HG03520 (cell line): Measurements from ENCODE around the gene BORCS6.

ENCODE experiments used
- ATAC-seq: cut with Tn5 transposase; IDR thresholded peaks from one replicate; pipeline ENCODE4 v1.9.1; 2021; ENCODE audit warnings: mild to moderate bottlenecking, moderate library complexity; ENCODE audit not compliant: unreplicated experiment

BORCS6 gene

DNA sequence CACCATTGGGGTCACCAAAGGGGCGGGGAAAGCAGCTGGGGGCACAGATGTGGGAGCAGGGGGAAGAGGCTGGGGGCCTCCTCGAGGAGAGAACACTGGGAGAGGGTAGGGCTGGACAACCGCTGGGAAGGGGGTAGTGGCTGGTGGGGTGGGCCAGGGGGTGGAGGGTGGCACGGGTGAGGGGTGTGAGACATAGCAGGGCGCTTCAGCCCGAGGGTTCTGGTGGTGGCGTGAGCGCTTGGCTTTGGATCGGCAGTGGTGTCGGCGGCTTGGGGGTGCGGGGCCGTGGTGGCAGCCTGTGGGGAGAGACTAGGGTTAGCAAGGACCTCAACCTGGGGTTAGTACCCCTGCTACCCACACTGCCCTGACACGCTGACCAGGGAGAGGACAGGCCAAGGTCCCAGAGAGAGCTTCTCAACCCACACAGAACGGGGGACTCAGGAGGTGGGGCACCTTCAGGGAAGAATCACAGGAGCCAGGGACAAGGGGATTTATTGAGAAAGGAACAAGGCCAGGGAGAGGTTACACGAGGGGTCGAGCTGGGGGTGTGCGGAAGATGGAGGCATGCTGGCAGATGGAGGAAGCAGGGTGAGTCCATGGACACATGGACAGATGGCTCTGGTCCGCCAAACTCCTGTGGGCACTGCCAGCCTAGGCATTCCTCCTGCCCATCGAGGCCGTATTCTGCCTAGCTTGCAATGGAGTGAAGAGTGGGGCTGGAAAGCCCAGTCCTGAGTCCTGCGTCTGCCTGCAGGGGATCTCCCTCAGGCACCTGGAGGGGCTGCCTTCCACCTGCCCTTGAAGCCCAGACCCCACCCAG is 46.2 kb downstream of the BORCS6 start:
- ATAC-seq: no peak

DNA sequence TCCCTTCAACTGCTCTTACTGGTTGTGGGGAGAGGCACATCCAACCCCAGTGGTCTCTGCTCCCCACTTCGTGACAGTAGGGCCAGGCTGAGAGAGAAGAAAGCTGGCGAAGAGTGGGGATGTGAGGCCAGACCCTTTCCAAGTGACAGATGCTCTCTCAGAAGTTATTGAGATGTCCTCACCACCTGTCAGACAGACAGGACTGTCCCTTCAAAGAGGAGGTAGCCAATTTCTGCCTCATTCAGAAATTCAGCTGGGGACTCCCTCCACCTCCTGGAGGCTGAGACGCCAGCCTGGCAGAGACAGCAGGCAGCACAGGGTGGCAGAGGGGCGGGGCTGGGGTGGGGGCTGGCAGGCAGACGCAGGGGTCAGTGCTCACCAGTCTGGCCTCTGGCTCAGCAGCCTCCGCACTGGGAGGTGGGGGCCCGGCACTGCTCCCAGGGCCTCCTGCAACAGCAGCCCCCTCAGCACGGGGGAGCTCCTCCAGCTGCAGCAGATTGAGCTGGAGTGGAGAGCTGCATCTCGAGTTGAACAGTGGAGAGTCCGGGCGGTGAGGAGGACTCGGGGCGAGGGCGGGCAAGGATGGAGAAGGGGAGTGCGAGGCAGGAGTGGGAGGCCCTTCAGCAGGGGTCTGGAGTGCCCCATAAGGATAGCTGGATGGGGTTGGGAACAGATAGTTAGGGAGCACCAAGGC is 46.9 kb downstream of the BORCS6 start:
- no peak for ATAC-seq

DNA sequence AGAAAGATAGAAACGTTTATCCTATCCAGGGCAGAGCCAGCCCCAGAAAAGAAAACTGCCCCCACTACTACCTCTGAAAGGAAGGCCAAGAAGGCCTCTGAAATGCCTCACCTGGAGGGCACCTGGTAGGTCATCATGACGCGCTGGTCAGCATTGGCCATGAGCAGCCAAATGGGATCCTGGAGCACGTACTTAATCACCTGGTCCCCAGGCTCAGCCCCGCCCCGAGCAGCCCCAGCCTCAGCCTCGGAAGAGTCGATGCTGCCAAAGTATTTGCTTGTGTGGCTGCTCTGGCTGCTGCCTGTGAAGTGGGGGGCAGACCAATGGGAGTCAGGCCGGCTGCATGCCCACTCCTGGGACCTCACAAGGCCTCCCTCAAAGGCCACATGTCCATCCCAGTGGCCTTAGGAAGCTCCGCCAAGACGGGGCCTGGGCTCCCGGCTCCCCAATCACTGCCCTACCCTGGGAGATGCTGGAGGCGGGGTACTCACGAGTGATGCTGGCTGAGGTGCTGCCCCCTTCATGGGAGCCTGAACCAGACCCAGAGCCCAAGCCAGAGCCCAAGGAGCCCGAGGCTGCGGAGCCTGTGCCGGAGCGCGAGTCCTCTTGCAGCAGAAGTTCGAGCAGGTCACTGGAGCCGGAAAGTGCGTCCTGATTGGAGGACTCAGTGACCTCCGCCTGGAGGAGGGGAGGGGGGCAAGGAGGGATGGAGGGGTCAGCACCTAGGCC is 47.7 kb downstream of the BORCS6 start:
- no peak for ATAC-seq

DNA sequence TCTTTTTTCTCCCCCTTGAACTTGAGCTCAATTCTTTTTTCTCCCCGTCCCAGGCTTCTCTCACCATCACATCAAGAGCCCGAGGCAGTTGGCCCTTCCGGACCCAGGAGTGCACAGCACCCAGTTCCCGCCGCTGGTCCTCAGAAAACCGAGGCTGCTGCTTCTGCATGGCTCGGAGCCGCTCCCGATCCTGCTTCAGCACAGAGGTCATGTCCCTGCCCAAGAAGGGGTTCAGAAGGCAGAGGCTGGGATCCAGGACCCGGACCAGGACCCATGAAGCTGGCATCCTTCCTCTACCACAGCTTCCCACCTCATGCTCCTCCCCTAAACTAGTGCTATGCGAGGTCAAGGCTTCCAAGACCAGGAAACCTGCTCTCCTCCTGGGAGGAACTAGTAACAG is 48.2 kb downstream of the BORCS6 start:
- ATAC-seq: no peak

DNA sequence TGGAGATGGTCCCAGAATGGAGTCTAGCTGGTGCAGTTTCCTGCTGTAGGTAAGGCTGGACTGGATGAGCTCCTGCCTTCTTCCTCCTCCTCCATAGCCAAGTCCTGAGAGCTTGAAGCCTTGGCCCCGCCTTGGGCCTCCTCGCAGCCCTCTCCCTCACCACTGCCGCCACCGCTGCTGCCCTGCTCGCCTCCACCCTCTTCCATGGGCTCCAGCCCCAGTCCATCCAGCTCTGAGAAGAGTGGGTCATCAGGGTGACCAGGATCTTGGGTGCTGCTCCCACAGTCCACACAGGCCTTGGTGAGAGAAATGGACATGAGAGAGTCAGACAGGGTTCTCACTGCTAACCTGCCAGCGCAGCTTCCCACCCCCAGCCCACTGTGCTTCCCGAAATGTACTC is 48.9 kb downstream of the BORCS6 start:
- no peak for ATAC-seq

DNA sequence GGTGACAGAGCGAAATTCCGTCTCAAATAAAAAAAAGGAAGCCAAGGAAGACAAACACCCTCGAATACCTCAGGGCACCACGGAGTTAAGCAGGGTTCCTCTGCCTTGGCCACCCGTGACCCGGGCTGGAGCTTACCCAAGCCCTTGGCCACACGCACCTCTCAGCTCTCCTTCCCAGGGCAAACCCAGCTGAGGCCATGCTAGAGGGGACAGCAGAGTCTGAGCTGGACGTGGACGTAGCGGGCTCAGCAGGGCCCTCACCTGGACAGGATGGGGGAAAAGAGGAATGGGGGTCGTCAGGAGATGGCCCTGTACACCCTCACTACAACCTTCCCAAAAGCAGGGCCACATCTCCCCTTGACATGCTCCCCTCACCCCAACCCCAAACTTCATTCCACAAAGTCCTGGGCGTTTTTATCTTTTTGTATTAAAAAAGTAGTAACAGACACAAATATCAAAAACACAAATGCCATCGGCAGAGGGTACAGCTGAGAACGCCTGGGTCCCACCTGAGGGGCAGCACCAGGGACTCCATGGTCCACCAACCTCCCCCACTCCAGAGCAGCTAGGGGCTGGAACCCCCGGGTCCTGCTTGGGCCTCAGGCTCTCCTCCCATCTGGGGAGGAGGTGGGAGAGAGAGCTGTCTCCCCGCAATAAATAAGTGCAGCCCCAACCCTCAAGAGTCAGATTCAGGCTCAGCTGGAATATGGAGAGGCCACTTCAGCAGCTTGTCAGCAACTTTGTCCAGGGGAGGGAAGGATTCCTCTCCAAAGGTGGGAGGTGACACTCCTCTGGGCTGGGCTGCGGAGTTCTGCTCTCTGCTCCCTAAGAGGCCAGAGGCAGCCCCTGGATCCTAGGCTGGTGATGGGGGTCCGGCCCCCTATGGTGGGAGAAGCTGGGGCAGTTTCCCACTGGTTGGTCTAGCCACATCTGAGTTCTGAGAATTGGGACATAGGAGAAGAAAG is 49.6 kb downstream of the BORCS6 start:
- ATAC-seq: no peak

DNA sequence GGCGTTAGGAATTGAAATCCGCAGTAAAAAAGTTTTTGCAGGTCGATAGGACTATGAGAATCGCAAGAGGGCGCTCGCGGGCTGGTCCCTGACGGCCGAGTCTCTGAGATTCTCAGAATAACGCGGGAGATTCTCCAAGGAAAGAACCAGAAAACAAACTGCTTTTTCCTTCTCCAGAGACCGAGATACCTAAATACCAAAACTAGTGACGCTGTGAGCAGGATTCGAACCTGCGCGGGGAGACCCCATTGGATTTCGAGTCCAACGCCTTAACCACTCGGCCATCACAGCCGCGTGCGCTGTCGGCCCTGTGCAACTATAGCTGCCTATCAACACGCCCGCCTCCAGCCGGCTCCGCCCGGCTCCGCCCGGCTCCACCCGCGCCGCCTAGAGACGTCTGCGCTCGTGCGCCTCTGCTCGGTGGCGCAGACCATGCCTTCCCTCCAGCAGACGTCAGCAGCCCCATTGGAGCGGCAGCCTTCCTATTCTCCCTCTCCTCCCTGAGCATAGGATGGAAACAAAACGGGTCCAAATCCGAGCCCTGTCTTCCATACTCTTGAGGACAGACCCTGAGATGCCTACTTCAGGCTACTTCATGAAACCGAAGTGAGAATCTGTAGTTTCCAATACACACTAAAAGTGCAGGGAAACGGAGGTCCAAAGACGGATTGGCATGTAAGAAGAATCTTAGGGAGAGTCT is 51.2 kb downstream of the BORCS6 start:
- peak; percentile 76 for ATAC-seq

DNA sequence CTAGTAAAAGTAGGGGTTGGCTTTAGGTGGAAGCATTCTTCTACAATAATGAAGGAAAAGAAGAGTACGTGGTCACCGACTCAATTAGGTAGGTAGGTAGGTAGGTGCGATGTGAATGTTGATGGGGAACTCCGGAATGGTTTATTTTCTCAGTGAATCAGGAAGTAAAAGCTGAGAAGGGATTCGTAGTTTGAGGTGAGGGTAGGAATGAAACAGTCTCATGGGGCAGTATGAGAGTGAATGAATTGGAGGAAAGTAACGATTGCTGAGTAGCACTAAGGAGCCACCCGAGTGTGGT is 51.7 kb downstream of the BORCS6 start:
- ATAC-seq: no peak
